PC-9 (cell line): ENCODE data around the gene PAFAH1B1. TPM values are rescaled to one million over a fixed set of nuclear protein-coding genes. Genes with fewer than 3 reads are reported as not detected.

Experiments used
- BruUV-seq: library from RNA; stranded (reverse); fragments of 400-500 nt; replicated peaks from 2 replicates; lab custom pipeline; 2021; lab: Mats Ljungman, UMichigan
- CTCF ChIA-PET: fragments of 300-600 bp; sonication (Branson Sonifier 250); formaldehyde crosslinking; loops from one replicate; lab custom pipeline; 2022; ENCODE audit warnings: antibody characterized with exemption; lab: Charles Lee
- POLR2A ChIA-PET: fragments of 300-600 bp; sonication (Branson Sonifier 250); formaldehyde crosslinking; loops from one replicate; lab custom pipeline; 2022; ENCODE audit warnings: antibody characterized with exemption; ENCODE audit not compliant: unreplicated experiment; lab: Charles Lee
- DNase-seq, 2 experiments: peaks; one replicate each; pipeline versions ENCODE4 v3.0.0 to v3.0.0-alpha.2; 2015 to 2022; ENCODE audit warnings: mixed read lengths in 1 of 2
- H2AFZ ChIP-seq: fragments of 200-600 bp; sonication (generic); 2 replicates; pipeline ENCODE4 v1.8.1; 2017; ENCODE audit warnings: antibody characterized with exemption
- H3F3A ChIP-seq: fragments of 200-600 bp; sonication (generic); 2 replicates; pipeline ENCODE4 v1.8.1; 2017; ENCODE audit warnings: antibody characterized with exemption, mild to moderate bottlenecking, low read depth; ENCODE audit not compliant: insufficient read depth
- H3K27ac ChIP-seq: fragments of 200-600 bp; sonication (generic); 2 replicates; pipeline ENCODE4 v1.6.1; 2016; ENCODE audit warnings: mixed run types
- H3K27me3 ChIP-seq: fragments of 200-600 bp; sonication (generic); 2 replicates; pipeline ENCODE4 v1.6.1; 2016; ENCODE audit warnings: low read depth, mixed run types; ENCODE audit not compliant: insufficient read depth
- H3K36me3 ChIP-seq: fragments of 200-600 bp; sonication (generic); 2 replicates; pipeline ENCODE4 v1.6.1; 2016; ENCODE audit warnings: low read depth, mixed run types
- H3K4me1 ChIP-seq: fragments of 200-600 bp; sonication (generic); replicated peaks from 2 replicates; pipeline ENCODE4 v1.6.1; 2016; ENCODE audit warnings: mixed run types; ENCODE audit not compliant: insufficient read depth
- H3K4me2 ChIP-seq: fragments of 200-600 bp; sonication (generic); 2 replicates; pipeline ENCODE4 v1.6.1; 2017; ENCODE audit warnings: mixed run types
- H3K4me3 ChIP-seq: fragments of 200-600 bp; sonication (generic); 2 replicates; pipeline ENCODE4 v1.6.1; 2016; ENCODE audit warnings: mixed run types
- H3K79me2 ChIP-seq: fragments of 200-600 bp; sonication (generic); 2 replicates; pipeline ENCODE4 v1.6.1; 2017; ENCODE audit warnings: low read depth, mixed run types
- H3K9me2 ChIP-seq: fragments of 200-600 bp; sonication (generic); 2 replicates; pipeline ENCODE4 v1.8.1; 2017; ENCODE audit warnings: mild to moderate bottlenecking; ENCODE audit not compliant: insufficient read depth
- H3K9me3 ChIP-seq: fragments of 200-600 bp; sonication (generic); 2 replicates; pipeline ENCODE4 v1.8.1; 2016; ENCODE audit warnings: low read depth; ENCODE audit not compliant: insufficient read depth
- H4K20me1 ChIP-seq: fragments of 200-600 bp; sonication (generic); 2 replicates; pipeline ENCODE4 v1.8.1; 2017; ENCODE audit not compliant: insufficient read depth
- EZH2 ChIP-seq: fragments of 200-600 bp; sonication (generic); IDR thresholded peaks from 2 replicates; pipeline ENCODE4 v1.8.0; 2017; ENCODE audit warnings: antibody characterized with exemption, low read depth
- intact Hi-C: fragments of 100-400 bp; cut with micrococcal nuclease; formaldehyde crosslinking; loops from one replicate; pipeline ENCODE4 v1.10.0; 2022; ENCODE audit not compliant: unreplicated experiment
- total RNA-seq: library from RNA; stranded (reverse); gene quantifications from 2 replicates; pipeline ENCODE4 v1.2.3, GENCODE V29; 2021
- TF ChIP-seq, protein P1 (sequence below): fragments of 200-600 bp; sonication (generic); conservative IDR thresholded peaks from 2 replicates; pipeline ENCODE4 v1.6.1; 2017; ENCODE audit warnings: mixed run types, antibody characterized with exemption, mild to moderate bottlenecking, moderate library complexity

Gene PAFAH1B1
- total RNA-seq, 1 experiment from 2014 or later, result 152 TPM

DNA sequence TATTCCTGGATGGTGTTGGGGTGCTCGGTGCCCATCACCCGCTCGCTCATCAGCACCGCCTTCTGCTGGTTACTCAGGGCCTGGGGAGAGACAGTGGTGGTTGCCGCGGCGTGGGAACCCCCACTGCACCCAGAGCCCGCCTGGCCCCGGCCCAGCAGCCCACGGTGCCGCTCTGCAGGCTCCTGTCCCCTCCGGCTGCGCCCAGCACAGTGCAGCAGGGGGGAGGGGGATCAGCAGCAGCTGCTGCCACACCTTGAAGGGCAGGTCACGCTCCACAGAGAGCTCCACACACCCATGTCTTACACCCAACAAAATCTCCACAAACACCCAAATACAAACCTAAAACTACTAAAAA lies 99.3 kb downstream of the PAFAH1B1 start:
- no peak for TF ChIP-seq EZH2
- TF ChIP-seq, protein P1, sequence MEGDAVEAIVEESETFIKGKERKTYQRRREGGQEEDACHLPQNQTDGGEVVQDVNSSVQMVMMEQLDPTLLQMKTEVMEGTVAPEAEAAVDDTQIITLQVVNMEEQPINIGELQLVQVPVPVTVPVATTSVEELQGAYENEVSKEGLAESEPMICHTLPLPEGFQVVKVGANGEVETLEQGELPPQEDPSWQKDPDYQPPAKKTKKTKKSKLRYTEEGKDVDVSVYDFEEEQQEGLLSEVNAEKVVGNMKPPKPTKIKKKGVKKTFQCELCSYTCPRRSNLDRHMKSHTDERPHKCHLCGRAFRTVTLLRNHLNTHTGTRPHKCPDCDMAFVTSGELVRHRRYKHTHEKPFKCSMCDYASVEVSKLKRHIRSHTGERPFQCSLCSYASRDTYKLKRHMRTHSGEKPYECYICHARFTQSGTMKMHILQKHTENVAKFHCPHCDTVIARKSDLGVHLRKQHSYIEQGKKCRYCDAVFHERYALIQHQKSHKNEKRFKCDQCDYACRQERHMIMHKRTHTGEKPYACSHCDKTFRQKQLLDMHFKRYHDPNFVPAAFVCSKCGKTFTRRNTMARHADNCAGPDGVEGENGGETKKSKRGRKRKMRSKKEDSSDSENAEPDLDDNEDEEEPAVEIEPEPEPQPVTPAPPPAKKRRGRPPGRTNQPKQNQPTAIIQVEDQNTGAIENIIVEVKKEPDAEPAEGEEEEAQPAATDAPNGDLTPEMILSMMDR, result no peak
- no TSS peak for BruUV-seq
- no peaks in the 10 kb centered on the region for H3K79me2 ChIP-seq
- H2AFZ ChIP-seq, result no peak overlapping the region
- CTCF ChIA-PET, result no interaction called here
- H3K27ac ChIP-seq, result no peak overlapping the region
- H4K20me1 ChIP-seq, result peaks cover 48% of the 10 kb centered on the region
- H3F3A ChIP-seq, result peaks cover 24% of the 10 kb centered on the region
- H3K9me2 ChIP-seq, result no peaks in the 10 kb centered on the region
- intact Hi-C loops, result no loop called here
- H3K4me2 ChIP-seq, result no peak overlapping the region
- no peak overlapping the region for H3K4me3 ChIP-seq
- POLR2A ChIA-PET, result no interaction called here
- H3K9me3 ChIP-seq, result no peaks in the 10 kb centered on the region
- H3K36me3 ChIP-seq, result peaks cover 7% of the 10 kb centered on the region; the same call in 1 of the 2 replicates
- H3K27me3 ChIP-seq, result no peaks in the 10 kb centered on the region
- no peaks in the 10 kb centered on the region for H3K4me1 ChIP-seq
- DNase-seq, result no peak

DNA sequence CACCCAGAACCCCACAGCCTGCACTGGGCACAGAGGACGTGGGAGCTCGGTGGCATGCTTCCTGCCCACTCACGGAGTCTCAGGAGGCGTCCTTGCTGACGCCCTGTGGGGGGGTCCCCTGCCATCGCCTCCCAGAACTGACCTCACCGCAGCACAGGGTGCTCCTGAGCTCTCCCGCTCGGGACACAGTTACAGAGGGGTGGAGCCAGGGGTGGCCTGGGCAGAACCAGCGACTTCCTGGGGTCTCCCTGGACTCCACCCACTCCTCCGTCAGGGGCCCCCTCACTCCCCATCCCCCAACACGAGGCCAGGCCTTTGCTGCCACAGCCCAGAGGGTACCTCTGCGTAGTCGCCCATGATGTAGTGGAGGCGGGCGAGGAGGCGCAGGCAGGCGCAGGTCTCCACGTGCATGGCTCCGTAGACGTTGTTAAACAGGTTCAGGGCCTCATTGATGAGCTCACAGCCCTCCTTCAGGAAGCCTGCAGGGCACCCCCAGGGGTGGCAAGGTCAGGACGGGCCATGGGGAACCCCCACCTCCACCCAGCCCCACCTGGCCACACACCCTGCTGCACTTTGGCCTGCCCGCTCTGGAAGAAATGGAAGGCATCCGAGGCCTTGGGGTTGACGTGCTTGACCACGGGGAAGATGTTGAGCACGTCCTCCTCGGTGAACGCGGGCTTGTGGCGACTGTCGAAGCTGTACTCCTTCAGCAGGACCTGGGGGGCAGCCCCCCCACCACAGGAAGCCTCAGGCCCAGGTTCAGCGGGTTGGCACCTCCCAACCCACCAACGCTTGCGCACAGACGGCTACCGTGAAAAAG lies 100.3 kb downstream of the PAFAH1B1 start:
- Histone ChIP-seq H3K9me2 (no peaks in the 10 kb centered on the region), H3K27me3 (no peaks in the 10 kb centered on the region), H3K36me3 (peaks cover 11% of the 10 kb centered on the region; the same call in 1 of the 2 replicates), H4K20me1 (peaks cover 50% of the 10 kb centered on the region), H3K4me2 (no peak overlapping the region), H3F3A (peaks cover 14% of the 10 kb centered on the region; the same call in 1 of the 2 replicates), H3K9me3 (no peaks in the 10 kb centered on the region), H3K4me1 (no peaks in the 10 kb centered on the region), H3K27ac (no peak overlapping the region), H2AFZ (no peak overlapping the region), H3K4me3 (no peak overlapping the region), H3K79me2 (no peaks in the 10 kb centered on the region)
- ChIA-PET CTCF (no interaction called here), POLR2A (no interaction called here)
- DNase-seq, result no peak
- intact Hi-C loops, result no loop called here
- TF ChIP-seq, protein P1, result no peak
- no peak for TF ChIP-seq EZH2
- BruUV-seq, result no TSS peak

DNA sequence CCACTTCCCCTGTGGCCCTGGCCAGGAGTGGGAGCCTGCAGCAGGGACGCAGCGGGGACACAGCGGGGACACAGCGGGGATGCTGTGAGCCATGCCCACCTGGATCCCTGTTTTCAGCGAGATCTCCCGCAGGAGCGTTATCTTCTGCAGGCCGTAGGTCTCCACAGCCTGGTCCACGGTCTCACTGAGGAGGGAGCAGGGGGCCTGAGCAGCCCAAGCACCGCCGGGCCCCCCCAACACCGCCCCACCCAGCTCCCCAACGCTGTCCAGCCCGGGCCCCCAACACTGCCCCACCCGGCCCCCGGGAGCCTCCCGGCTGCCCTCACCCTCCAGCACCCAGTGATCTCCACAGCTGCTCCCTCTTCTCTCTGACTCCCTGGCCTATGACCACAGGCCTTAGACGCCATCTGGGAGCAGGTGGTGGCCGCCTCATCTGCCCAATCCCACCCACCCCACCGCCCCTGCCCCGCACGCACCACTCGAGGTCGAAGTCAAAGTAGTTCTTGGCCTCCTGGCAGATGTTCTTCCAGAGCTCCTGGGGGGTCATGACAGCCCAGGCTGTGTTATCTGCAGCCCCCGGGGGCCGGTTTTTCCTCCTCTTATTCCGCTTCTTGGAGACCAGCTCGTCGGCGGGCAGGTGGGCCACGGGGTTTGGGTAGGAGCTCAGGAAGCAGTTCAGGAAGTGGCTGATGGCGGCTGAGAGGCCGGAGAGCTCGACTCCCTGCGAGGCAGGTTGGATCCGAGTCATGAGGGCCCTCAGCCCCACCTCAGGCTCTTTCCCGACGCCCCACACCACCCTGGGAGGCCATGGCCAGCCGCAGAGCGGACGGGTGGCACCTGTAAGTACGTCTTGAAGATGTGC lies 101.2 kb downstream of the PAFAH1B1 start:
- Histone ChIP-seq H3F3A (peaks cover 10% of the 10 kb centered on the region; the same call in 1 of the 2 replicates), H3K9me3 (no peaks in the 10 kb centered on the region), H3K4me3 (no peak overlapping the region), H4K20me1 (peaks cover 44% of the 10 kb centered on the region), H3K27ac (no peak overlapping the region), H3K9me2 (no peaks in the 10 kb centered on the region), H2AFZ (no peak overlapping the region), H3K36me3 (peaks cover 11% of the 10 kb centered on the region; the same call in 1 of the 2 replicates), H3K79me2 (no peaks in the 10 kb centered on the region), H3K4me1 (no peaks in the 10 kb centered on the region), H3K27me3 (no peaks in the 10 kb centered on the region), H3K4me2 (no peak overlapping the region)
- ChIA-PET POLR2A (no interaction called here), CTCF (no interaction called here)
- TF ChIP-seq EZH2, result no peak
- TF ChIP-seq, protein P1, result no peak
- intact Hi-C loops, result no loop called here
- DNase-seq, result no peak
- no TSS peak for BruUV-seq
